NCI-H2107 treated with DMSO at 0.1 percent for 48 hours (cell line): Measurements from ENCODE around the gene GSTA4.

Source experiments
- DNase-seq: peaks from one replicate; lab custom pipeline; 2025; ENCODE audit not compliant: unreplicated experiment; lab: John Stamatoyannopoulos, UW

Gene GSTA4, protein sequence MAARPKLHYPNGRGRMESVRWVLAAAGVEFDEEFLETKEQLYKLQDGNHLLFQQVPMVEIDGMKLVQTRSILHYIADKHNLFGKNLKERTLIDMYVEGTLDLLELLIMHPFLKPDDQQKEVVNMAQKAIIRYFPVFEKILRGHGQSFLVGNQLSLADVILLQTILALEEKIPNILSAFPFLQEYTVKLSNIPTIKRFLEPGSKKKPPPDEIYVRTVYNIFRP

DNA sequence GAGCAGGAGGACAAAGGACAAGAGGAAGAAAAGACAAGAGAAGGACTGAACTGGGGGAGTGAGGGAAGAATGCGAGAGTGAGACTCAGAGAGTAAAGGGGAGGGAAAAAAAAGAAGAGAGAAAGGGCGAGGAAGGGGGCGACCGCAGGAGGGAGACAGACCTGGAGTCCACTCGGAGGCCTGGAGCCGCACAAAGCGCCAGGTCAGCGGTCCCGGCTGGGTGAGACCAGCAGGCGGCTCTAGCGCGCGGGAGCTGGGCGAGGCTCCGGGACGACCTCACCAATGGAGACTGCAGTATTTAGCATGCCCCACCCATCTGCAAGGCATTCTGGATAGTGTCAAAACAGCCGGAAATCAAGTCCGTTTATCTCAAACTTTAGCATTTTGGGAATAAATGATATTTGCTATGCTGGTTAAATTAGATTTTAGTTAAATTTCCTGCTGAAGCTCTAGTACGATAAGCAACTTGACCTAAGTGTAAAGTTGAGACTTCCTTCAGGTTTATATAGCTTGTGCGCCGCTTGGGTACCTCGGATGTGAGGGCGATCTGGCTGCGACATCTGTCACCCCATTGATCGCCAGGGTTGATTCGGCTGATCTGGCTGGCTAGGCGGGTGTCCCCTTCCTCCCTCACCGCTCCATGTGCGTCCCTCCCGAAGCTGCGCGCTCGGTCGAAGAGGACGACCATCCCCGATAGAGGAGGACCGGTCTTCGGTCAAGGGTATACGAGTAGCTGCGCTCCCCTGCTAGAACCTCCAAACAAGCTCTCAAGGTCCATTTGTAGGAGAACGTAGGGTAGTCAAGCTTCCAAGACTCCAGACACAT, at the start of gene GSTA4:
Gene GSTA4, minus strand, starts transcription at position 196 of the 824 bp plus-strand sequence. CDS start 1,041 bp downstream, outside the sequence.
- DNase-seq: peak; percentile 60

DNA sequence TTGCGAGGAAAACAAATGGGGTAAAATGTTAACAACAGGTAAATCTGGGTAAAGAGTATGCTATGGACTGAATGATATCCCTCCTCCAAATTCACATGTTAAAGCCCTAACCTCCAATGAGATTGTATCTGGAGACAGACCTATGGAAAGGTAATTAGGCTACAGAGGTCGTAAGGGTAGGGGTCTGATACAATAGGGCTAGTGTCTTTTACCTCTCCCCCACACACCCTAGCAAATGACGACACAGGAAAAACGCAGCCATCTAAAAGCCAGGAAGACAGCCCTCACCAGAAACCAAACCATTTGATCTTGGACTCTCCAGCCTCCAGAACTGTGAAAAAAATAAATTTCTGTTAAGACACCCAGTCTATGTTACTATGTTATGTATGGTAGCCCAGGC, 49.5 kb upstream of the GSTA4 start:
- DNase-seq: no peak

DNA sequence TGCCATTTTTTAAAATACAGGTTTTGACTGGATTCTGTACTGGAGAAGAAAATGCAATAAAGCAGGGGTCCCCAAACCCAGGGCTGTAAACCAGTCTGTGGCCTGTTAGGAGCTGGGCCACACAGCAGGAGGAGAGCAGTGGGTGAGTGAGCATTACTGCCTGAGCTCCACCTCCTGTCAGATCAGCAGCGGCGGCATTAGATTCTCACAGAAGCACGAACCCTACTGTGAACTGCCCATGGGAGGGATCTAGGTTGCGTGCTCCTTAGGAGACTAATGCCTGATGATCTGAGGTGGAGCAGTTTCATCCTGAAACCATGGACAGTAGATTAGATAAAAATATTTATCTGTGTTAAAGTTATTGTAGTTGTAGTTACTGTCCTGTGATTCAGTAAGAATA, 49.0 kb upstream of the GSTA4 start:
- no peak for DNase-seq

DNA sequence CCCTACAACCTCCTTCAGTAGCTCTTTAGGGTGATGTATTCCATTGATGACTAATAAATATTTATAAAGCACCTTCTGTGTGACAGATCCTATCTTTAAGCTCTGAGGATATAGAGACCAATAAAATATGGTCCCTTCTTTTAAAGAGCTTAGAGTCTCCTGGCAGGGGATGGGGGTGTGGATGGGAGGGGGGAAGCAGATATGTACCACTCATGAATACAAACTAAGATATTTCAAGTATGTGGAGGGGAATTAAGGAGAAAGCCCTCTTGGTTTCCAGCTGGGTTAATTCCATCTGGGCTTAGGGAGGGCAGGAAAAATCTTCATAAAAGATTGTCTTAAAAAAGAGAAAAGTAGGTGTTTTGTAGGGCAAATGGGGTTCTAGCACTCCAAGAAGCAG, 48.5 kb upstream of the GSTA4 start:
- no peak for DNase-seq

DNA sequence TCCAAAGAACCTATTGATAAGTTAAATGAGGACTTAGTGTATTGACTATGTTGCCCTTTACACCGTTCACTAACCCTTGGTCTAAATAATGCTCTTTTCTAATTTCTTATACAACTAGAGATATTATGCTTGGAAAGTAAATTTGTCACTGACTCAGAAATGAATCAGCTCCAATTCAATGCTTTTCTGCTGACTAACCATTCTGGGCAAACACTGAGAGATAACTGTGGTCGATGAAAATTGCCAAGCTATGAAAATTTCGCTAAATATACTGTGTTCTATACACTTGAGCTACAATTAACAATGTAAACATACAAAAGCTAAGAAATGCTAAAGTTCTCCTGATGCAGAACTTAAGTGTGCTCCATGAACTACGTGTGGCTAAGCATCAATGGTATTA, 47.0 kb upstream of the GSTA4 start:
- DNase-seq: no peak

DNA sequence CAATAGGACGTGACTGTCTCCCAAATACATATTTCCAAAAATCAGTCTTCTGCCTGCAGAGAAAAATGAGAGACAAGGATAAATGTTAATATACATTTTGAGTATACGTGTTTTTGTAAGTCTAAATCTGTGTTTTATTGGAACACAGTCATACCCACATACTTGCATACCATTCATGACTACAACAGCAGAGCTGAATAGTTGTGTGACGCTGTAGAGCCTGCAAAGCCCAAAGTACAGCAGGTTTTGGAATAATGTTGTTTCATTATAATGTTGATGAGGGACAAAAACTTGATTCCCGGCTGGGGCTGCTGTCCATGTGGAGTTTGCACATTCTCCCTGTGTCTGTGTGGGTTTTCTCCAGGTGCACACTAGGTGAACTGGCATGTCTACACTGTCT, 46.3 kb upstream of the GSTA4 start:
- no peak for DNase-seq

DNA sequence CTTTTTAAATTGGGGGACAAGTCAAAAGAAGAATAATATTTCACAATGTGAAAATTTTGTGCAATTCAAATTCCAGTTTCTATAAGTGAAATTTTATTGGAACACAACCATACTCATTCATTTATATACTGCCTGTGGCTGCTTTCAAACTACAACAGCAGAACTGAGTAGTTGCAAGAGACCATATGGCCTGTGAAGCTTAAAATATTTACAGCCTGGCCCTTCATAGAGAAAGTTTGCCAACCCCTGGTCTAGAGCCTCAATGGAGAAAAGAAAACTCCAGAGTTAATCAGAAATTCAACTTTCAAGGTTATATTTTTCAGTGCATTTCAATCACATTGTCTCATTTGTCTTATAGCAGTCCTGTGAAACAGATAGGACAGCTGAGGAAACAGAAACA, 43.5 kb upstream of the GSTA4 start:
- no peak for DNase-seq

DNA sequence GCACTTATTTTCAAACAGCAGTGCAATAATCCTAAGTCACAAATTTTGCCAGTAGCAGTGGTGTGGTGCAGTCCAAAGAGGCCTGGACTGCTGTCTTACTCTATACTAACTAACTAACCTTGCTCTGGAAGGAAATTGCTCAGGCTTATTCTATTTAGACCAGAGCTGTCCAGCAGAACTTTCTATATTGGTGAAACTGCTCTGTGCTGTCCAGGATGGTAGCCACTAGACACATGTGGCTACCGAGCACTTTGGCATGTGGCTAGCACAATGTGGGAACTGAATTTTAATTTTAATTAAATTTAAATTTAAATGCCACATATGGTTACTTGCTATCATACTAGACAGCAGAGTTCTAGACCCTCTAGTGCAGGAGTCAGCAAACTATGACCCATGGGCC, 43.1 kb upstream of the GSTA4 start:
- no peak for DNase-seq

DNA sequence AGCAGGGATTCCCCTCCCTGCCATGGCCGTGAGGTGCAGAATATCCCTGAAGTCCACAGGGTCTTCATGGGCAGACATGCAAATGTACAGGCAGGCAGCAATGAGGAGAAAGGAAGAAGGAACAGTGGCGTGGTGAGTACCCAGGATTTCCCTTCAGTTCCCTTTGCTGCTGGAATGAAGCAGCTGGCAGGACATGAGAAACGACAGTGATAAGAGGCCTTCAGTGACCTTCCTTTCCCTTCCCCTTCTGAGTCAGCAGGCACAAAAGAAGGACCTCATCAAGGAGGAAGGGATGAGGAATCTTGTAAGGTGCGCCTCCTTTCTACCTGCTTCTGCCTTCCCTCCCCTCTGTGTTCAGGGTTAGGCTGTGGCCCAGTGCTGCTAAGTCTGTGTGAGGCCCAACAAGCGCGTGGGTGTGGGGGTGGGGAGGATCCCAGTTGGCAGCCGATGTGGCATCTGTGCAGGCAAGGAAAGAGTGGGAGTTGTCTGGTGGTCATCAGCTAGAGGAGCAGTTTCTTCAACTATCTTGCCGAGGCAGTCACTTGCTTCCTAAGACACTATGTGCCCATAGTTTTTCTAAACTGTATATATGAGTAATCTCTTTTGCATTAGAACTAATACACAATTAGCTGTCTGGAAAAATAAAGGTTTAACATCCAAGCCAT, 40.6 kb upstream of the GSTA4 start:
- no peak for DNase-seq

DNA sequence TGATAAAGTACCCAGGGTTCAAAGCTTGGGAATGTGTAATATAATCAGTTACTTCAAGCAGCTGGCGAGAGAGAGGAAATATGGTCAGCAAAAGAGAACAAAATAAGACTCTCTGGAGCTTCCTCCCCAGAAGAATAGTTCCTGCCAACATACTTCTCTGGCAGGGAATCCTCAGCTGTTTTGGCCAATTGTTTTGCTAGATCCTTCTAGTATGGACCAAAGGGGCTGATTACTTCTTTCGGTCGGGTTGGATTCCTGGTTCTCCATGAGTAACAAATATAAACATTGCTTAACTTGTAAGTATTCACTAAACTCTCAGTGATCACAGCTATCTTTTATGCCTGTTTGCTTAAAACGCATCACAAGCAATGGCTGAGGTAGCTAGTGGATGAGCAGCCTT, 38.7 kb upstream of the GSTA4 start:
- no peak for DNase-seq

DNA sequence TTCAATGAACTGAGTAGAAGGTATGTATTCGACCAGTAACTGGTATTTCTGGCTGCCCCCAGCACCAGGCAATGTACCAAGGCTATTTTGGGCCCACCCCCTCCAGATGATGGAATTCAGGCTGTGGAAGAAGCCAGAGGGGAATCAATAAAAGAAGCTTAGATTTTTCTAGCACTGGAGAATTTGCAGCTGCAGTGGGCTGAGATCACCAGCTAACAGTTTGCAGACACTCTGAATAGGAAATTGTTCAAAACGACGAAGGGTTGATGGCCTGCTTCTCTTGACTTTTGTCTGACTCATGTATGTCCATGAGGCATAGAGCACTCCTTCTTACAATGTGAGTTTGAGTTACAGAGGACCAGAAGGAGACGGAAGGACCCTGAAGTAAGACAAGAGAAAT, 37.8 kb upstream of the GSTA4 start:
- DNase-seq: no peak

DNA sequence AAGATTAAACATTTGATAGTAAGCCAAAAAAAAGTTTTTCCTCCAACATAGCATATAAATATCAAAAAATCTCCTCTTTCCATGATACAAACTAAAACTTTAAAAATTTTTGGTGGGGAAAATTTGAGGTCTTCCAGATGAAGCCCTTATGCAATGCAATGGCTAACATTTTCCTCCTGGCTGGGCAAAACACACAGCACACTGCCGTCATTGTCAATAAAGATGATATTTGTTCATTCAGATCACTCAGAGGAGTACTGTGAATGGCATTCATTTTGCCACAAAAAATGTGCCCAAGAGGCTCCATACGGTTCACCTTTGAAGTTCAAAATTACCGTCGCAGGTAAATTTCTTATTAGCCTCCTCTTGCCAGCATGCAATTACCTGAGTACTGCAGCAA, 36.2 kb upstream of the GSTA4 start:
- DNase-seq: no peak

DNA sequence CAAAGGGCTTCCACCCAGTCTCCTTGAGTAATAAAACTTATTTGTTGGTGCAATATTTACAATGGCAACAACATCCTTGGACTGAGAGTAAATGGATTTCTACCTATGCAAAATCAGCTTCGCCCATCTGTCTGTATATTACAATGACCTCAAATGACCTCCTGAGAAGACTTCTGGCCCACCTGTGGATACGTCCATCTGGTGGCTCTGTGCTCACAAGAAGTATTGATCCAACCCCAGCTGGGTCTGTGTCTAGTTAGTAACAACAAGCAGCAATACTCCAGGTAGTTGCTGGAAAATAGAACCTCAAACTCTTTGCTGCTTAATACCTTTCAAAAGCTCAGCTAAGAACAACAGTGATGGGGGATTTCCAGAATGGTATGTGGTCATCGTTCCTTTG, 34.7 kb upstream of the GSTA4 start:
- no peak for DNase-seq

DNA sequence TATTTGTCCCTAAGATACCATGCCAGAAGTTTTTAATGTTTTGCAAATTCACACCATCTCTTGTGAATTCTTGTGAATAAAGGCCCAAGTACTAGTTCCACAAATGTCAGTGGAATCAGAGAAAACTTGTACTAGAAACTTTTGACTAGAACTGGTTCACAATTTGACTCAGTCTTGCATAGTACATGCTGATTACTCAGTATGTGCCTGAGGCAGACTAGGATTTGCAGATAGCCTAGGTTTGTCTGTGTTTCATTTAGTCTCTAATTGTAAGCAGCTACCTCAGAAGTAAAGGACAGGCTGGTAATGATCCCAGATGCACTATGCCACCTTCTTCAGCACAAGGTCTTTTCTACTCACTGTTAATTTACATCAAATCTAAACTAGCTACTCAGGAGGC, 34.2 kb upstream of the GSTA4 start:
- DNase-seq: no peak

DNA sequence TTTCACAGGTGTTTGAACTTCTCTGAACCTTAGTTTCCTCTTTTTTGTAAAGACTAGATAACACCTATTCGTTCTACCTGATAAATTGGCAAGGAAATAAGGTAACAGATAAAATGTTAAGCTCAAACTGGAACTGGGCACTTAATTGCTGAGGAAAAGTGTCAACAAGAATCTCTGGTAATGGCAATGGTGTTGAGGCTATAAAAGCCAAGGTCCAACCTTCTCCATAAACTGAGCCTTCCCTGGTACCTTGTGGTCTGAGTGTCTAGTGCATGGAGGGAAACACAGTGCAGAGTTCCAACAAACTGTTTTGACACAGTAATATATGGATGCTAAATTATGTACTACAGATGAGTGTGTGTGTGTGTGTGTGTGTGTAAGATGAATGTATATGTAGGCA, 33.4 kb upstream of the GSTA4 start:
- DNase-seq: no peak

DNA sequence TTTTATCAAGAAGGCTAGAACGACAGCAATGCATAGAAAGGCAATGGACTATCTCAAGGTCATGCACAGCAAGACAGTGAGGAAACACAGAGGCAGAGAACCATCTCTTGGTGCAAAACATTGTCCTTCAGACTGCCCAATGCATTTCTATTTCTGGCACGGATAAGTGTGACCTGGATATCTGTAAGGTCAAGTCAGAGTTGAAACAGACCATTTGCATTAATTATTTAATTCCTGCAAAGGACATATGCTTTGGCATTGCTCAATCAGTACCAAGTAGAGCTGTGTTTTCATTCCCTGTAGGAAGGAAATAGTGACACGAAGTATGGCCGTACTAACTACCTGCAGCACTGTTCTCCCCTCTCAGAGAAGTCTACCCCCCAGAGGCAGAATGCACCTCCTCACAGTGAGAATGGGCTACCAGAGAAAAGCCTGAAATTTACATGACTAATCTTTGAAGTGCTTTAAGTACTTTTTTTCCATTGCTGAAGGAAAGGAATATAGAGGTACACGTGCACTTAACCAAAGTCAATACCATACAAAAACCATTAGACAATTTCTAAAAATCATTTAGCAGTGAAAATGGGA, 32.1 kb upstream of the GSTA4 start:
- no peak for DNase-seq

DNA sequence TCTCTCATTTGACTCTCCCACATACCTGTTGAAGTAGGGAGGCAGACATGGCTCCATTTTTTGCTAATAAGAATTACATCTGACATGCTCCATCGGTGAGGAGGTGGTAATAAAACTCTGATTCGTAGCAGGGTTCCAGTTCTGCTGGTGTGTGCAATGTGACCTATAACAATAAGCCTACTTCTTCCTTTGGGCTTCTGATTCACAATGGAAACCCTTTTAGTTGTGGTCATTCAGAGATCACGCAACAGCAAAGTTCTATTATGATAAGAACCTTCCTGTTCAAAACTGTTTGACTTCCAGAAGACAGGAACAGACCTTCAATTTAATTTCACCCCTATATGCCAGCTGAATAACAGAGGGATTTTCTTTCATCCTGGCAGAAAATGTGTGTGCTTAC, 31.4 kb upstream of the GSTA4 start:
- no peak for DNase-seq

DNA sequence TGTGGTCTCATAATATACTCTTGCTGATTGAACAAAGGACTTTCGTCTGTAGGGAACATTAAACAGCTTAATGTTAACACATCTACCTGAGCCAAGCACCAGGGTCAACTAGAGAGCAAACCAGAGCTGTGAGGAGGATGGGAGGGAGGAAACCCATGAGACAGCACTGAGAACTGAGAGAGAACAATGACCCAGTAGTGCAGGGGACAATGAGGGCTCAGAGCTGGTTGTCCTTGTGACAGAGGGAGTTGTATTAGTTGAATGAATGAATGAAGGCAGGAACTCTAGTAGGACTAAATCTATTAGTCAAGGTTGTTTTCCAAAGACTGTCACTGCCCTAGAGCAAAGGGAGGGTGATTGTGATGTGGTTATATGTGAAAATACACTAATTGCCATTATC, 28.2 kb upstream of the GSTA4 start:
- no peak for DNase-seq

DNA sequence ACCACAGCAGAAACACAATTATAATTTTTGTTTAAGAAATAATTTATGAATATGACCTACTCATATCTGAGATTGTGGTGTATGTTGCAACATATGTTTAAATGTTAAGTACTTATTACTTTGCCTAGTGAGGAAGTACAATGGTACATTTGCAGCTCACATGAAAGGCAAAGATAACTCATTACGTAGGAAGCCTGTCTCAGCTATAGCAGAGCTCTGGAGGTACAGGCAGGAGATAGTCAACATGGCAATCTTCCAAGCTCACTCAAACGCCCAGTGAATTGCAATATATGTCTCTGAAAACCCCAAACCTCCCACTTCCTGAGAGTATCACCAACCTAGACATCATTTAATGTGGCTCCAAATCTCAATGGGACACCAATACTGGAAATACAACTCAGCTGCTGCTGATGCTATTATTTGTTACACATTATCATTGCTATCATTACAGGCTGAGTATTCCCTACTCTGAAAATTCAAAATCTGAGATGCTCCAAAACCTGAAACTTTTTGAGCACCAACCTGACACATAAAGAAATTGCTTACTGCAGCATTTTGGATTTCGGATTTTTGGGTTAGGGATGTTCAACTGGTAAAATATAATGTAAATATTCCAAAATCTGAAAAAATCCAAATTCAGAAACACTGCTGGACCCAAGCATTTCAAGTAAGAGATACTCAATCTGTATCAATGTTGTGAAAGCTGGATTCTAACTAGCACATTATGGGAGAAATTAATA, 25.1 kb upstream of the GSTA4 start:
- no peak for DNase-seq

DNA sequence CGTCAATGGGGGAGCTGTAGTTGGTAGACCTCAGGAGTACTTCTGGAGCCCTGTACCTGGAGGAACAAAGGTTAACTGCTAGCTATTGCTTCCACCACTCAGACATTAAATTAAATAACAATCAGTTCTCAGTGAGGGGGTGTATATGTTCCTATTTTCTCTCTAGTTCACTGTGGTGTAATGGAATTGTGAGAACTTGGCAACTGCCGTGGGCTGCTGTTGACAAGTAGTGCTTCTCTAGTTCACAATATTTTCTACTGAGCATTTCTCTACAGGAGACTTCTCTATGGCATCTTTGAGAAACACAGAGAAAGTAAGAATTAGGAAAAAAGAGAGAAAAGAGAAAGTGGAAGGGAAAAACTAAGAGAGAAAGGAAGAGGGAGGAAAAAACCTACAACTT, 23.4 kb upstream of the GSTA4 start:
- DNase-seq: no peak

DNA sequence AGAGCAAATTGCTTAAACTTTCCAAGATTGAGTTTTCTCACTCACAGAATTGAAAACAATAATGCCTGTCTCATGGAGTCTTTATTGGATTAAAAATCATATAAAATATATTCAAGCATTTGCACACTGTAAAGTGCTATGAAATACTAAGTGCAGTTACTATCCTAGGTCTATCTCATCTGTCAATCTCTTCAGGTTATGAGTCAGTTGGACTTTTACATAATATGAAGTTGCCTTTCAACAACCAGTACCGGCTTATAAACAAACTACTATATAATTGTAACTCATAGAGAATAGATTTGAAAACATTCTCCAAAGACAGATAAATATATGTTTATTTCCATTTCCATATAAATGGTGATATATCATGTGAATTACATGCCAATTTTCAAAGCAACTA, 20.4 kb upstream of the GSTA4 start:
- DNase-seq: no peak
